ENCODE data around the gene ALX4. TPM values are rescaled to one million over a fixed set of nuclear protein-coding genes. Genes with fewer than 3 reads are reported as not detected.

The ALX4 gene
- total RNA-seq, 2 experiments from 2014 or later = not detected

DNA sequence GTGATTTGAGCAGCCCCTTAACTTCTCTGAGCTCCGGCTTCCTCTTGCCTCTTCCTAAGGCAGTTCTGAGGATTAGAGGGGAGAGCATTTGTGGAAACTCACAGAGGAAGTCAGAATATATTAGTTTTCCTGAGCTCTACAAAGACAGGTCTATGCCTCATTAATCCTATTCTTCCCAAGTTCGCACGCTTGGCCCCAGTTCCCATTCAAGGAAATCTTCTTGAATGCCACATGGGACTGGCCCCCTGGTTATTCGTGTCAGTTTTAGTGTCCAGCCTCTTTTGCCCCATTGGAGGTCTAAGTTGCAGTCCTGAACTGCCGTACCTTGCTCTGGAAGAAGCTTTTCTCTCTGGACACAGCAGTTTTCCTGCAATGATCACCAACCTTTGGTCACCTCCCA lies 37.6 kb upstream of the ALX4 start:
- TF ChIP-seq, protein P1, sequence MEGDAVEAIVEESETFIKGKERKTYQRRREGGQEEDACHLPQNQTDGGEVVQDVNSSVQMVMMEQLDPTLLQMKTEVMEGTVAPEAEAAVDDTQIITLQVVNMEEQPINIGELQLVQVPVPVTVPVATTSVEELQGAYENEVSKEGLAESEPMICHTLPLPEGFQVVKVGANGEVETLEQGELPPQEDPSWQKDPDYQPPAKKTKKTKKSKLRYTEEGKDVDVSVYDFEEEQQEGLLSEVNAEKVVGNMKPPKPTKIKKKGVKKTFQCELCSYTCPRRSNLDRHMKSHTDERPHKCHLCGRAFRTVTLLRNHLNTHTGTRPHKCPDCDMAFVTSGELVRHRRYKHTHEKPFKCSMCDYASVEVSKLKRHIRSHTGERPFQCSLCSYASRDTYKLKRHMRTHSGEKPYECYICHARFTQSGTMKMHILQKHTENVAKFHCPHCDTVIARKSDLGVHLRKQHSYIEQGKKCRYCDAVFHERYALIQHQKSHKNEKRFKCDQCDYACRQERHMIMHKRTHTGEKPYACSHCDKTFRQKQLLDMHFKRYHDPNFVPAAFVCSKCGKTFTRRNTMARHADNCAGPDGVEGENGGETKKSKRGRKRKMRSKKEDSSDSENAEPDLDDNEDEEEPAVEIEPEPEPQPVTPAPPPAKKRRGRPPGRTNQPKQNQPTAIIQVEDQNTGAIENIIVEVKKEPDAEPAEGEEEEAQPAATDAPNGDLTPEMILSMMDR (IDR thresholded peaks at IDR 0.05) = no peak
- no peaks in the 10 kb centered on the region for H3K36me3 Mint-ChIP-seq (ENCODE audit: low read depth)
- DNase-seq (no peak), ATAC-seq (no peak)
- H3K27me3 Mint-ChIP-seq = peaks cover 16% of the 10 kb centered on the region
- ChIA-PET POLR2A (no interaction called here), CTCF (no interaction called here)
- H3K4me1 Mint-ChIP-seq (ENCODE audit: low read depth) = no peaks in the 10 kb centered on the region
- H3K27ac Mint-ChIP-seq = no peak overlapping the region
- intact Hi-C loops (cut with micrococcal nuclease) = no loop called here
- no peak overlapping the region for H3K4me3 Mint-ChIP-seq
- H3K9me3 Mint-ChIP-seq = no peaks in the 10 kb centered on the region

DNA sequence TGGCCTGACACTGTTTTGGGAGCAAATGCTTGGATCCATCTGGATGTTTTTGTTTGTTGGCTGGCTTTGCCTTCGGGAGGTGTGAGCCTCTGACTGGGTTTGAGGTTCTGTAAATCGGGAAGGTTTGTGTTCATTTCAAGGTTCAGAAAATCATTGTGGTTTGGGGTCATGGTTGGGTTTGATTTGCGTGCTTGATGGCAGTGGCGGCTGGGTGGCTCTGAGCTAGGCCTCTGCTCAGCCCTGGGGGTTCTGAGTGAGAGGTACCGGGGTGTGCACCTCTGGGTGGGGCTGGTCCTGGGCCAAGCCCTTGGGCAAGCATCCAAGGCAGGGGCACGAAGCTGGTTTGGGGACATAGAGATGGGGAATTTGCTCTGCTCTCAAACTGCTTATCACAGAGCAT lies 37.0 kb upstream of the ALX4 start:
- no peak overlapping the region for H3K4me3 Mint-ChIP-seq
- DNase-seq (no peak), ATAC-seq (no peak)
- ChIA-PET POLR2A (no interaction called here), CTCF (no interaction called here)
- intact Hi-C loops (cut with micrococcal nuclease) = no loop called here
- H3K4me1 Mint-ChIP-seq (ENCODE audit: low read depth) = no peaks in the 10 kb centered on the region
- peaks cover 13% of the 10 kb centered on the region for H3K27me3 Mint-ChIP-seq
- no peaks in the 10 kb centered on the region for H3K36me3 Mint-ChIP-seq (ENCODE audit: low read depth)
- TF ChIP-seq, protein P1 (IDR thresholded peaks at IDR 0.05) = no peak
- no peak overlapping the region for H3K27ac Mint-ChIP-seq
- H3K9me3 Mint-ChIP-seq = no peaks in the 10 kb centered on the region

DNA sequence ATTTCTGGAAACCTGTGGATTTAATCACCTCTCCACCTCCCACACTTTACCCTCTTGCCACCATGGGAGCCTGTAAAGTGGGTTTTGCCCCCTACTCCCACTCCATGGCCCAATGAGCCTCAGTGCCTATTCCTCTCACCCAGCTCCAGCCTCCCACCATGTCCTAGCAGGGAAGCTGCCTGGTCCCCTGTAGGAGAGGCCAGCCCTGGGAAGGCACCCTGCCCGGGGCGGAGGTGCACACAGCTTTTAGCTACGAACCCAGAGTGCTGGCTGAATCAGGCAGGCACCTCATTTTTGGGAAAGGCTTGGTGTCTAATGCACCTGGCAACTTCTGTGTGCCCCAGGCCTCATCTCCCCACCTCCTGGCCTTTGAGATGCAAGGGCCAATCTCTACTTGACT lies 35.8 kb upstream of the ALX4 start:
- intact Hi-C loops (cut with micrococcal nuclease) = no loop called here
- ATAC-seq (no peak), DNase-seq (no peak)
- CTCF ChIA-PET = no interaction called here
- no peaks in the 10 kb centered on the region for H3K4me1 Mint-ChIP-seq (ENCODE audit: low read depth)
- H3K9me3 Mint-ChIP-seq = no peaks in the 10 kb centered on the region
- no peaks in the 10 kb centered on the region for H3K36me3 Mint-ChIP-seq (ENCODE audit: low read depth)
- H3K27ac Mint-ChIP-seq = no peak overlapping the region
- H3K27me3 Mint-ChIP-seq = peaks cover 12% of the 10 kb centered on the region
- POLR2A ChIA-PET = no interaction called here
- TF ChIP-seq, protein P1 (IDR thresholded peaks at IDR 0.05) = no peak
- no peak overlapping the region for H3K4me3 Mint-ChIP-seq

DNA sequence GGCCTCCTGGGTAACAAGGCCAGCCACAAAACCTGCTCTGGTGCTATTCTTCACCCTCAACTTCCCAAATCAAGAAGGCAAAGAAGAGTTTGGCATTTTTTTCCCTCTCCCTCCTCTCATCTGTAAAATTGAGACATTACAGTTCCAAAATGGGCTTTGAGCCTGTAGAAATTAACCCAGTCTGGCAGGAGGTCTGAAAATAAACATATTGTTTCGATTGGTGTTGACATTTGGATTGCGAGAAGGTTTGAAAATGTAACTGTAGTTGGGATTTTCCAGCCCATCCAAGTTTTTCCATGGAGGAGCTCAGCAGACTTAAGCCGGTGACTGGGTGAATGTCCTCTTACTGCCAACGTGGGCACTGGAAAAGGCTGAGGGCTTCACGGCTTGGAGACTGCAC lies 35.0 kb upstream of the ALX4 start:
- Mint-ChIP-seq H3K9me3 (no peaks in the 10 kb centered on the region), H3K27ac (no peak overlapping the region), H3K4me3 (no peak overlapping the region), H3K4me1 (ENCODE audit: low read depth) (no peaks in the 10 kb centered on the region), H3K36me3 (ENCODE audit: low read depth) (no peaks in the 10 kb centered on the region), H3K27me3 (peaks cover 6% of the 10 kb centered on the region)
- intact Hi-C loops (cut with micrococcal nuclease) = no loop called here
- POLR2A ChIA-PET = no interaction called here
- CTCF ChIA-PET = no interaction called here
- DNase-seq (no peak), ATAC-seq (no peak)
- TF ChIP-seq, protein P1 (IDR thresholded peaks at IDR 0.05) = no peak

DNA sequence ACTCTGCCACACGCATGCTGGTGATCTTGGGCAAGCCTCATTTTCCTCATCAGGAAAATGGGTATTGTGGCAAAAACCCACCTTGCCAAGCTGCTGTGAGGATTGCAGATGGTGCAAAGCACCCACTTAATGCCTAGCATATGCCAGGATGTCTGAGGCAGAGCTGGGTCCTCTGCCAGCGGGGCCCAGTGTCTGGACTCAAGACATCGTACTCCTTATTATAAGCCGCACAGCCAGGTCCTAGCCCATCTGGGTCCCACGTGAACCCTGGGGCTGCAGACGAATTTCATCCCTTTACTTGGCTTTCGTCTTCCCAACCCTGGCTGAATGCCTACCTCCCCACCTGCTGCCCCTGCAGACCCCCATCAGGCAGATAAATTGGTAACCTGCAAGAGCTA lies 34.5 kb upstream of the ALX4 start:
- POLR2A ChIA-PET = no interaction called here
- DNase-seq = no peak
- Mint-ChIP-seq H3K27ac (no peak overlapping the region), H3K4me3 (no peak overlapping the region), H3K27me3 (peaks cover 4% of the 10 kb centered on the region), H3K9me3 (no peaks in the 10 kb centered on the region), H3K36me3 (ENCODE audit: low read depth) (no peaks in the 10 kb centered on the region), H3K4me1 (ENCODE audit: low read depth) (no peaks in the 10 kb centered on the region)
- no peak for ATAC-seq
- TF ChIP-seq, protein P1 (IDR thresholded peaks at IDR 0.05) = no peak
- CTCF ChIA-PET = no interaction called here
- intact Hi-C loops (cut with micrococcal nuclease) = no loop called here
